Right atrium auricular region (tissue), 2 donors: Measurements from ENCODE around the gene SNX18. TPM values are rescaled to one million over a fixed set of nuclear protein-coding genes. Genes with fewer than 3 reads are reported as not detected.

ENCODE experiments used
- DNase-seq: peaks from one replicate; pipeline ENCODE4 v3.0.0-alpha.2; 2019; ENCODE audit warnings: low spot score
- H3K27ac ChIP-seq, 2 donors: fragments of 200-600 bp; sonication (generic); 1 replicate in 1 of 2; 2 replicates in 1 of 2; pipeline ENCODE4 v1.5.1; 2016 to 2019
- H3K27me3 ChIP-seq, 2 donors: fragments of 200-600 bp; sonication (generic); one replicate each; pipeline versions ENCODE4 v1.5.1 to v1.6.0; 2017 to 2019
- H3K36me3 ChIP-seq: fragments of 200-600 bp; sonication (generic); one replicate; pipeline ENCODE4 v1.5.1; 2016
- H3K4me1 ChIP-seq, 2 donors: fragments of 200-600 bp; sonication (generic); one replicate each; pipeline versions ENCODE4 v1.5.1 to v1.6.0; 2017 to 2019
- H3K4me3 ChIP-seq, 2 donors: fragments of 200-600 bp; sonication (generic); 1 replicate in 1 of 2; 2 replicates in 1 of 2; pipeline ENCODE4 v1.5.1; 2017 to 2019; ENCODE audit warnings: mild to moderate bottlenecking in 1 of 2, moderate library complexity in 1 of 2
- H3K9me3 ChIP-seq, 2 donors: fragments of 200-600 bp; sonication (generic); one replicate each; pipeline ENCODE4 v1.5.1; 2019
- CTCF ChIP-seq, 2 donors: fragments of 200-600 bp; sonication (generic); IDR thresholded peaks; one replicate each; pipeline ENCODE4 v1.5.1; 2019; ENCODE audit warnings: antibody characterized with exemption in 2 of 2
- total RNA-seq, 2 donors: library from RNA; depleted of rRNA; stranded (reverse); fragments of >200 nt; gene quantifications; one replicate each; pipeline ENCODE4 v1.1.0, GENCODE V29; 2016

SNX18 gene
- total RNA-seq, 2 donors from 2014 or later, result 15.8 to 22.2 TPM

DNA sequence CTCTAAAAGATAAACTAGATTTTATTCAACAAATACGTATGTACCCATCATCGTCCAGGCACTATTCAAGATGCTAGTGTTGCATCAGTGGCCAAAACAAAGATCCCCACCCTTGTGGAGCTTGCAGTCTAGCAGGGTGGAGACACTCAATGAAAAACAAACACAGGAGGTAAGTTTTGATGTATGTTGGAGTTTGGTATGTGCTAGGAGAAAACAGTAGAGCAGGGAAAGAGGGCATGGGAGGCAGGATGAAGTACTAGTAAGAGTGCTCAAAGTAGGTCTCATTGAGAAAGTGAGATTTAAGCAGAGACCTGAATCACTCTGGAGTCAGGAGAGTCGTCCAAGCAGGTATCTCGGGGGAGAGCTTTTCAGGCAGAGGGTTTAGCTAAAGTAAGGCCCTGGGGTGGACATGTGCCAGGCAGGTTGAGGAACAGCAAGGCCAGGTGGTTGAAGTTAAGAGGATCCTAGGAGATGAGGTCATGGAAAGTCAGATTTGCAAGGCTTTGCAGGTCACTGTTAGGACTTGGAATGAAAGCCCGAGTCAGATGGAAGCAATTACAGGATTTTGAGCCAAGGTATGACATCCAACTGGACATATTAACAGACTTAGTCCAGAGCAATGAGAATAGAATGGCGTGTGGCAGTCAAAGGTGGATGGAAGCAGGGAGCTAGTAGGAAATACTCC, 9.2 kb downstream of the SNX18 start:
- H3K4me1 ChIP-seq, result peaks cover 0 to 78% of the 10 kb centered on the region in 2 donors
- H3K9me3 ChIP-seq, result no peaks in the 10 kb centered on the region
- no peak for TF ChIP-seq CTCF (IDR thresholded peaks at IDR 0.05)
- no peak overlapping the region for H3K4me3 ChIP-seq
- no peak overlapping the region for H3K27ac ChIP-seq
- no peaks in the 10 kb centered on the region for H3K27me3 ChIP-seq
- H3K36me3 ChIP-seq, result no peaks in the 10 kb centered on the region
- no peak for DNase-seq

- no peak for TF ChIP-seq CTCF (IDR thresholded peaks at IDR 0.05)
- no peaks in the 10 kb centered on the region for H3K9me3 ChIP-seq
- no peaks in the 10 kb centered on the region for H3K27me3 ChIP-seq
- H3K36me3 ChIP-seq, result no peaks in the 10 kb centered on the region
- no peak overlapping the region for H3K4me3 ChIP-seq
- peak overlapping the region in 1 of 2 donors; percentile 23 for H3K27ac ChIP-seq
- peaks cover 0 to 67% of the 10 kb centered on the region in 2 donors for H3K4me1 ChIP-seq
- no peak for DNase-seq
Observed at GRCh38 chr5:54528633-54529209, 11.2 kb downstream of the SNX18 start.

DNA sequence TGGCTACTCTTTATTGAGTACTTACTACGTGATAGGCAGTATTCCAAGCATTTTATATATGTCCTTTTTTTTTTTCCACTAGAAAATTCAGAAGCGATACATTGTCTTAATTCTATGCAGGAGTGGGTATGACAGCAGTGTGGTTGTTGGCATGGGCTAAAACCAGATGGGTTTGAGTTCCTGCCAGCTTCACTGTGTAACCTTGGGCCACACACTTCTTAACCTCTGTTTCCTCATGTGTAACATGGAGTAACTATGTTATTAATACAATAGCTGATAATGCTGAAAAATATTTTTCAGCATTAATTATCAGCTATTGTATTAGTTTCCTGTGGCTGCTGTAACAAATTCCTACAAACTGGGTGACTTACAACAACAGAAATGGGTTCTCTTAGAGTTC, 12.0 kb downstream of the SNX18 start:
- DNase-seq, result no peak
- Histone ChIP-seq H3K4me1 (peaks cover 0 to 67% of the 10 kb centered on the region in 2 donors), H3K9me3 (no peaks in the 10 kb centered on the region), H3K36me3 (no peaks in the 10 kb centered on the region), H3K4me3 (no peak overlapping the region), H3K27me3 (no peaks in the 10 kb centered on the region), H3K27ac (no peak overlapping the region)
- TF ChIP-seq CTCF (IDR thresholded peaks at IDR 0.05), result no peak

GRCh38 chr5:54531546-54531945, 14.0 kb downstream of the SNX18 start:
- H3K27me3 ChIP-seq, result no peaks in the 10 kb centered on the region
- DNase-seq, result no peak
- H3K4me1 ChIP-seq, result peaks cover 0 to 65% of the 10 kb centered on the region in 2 donors
- no peak for TF ChIP-seq CTCF (IDR thresholded peaks at IDR 0.05)
- no peaks in the 10 kb centered on the region for H3K36me3 ChIP-seq
- no peaks in the 10 kb centered on the region for H3K9me3 ChIP-seq
- H3K4me3 ChIP-seq, result no peak overlapping the region
- no peak overlapping the region for H3K27ac ChIP-seq

DNA sequence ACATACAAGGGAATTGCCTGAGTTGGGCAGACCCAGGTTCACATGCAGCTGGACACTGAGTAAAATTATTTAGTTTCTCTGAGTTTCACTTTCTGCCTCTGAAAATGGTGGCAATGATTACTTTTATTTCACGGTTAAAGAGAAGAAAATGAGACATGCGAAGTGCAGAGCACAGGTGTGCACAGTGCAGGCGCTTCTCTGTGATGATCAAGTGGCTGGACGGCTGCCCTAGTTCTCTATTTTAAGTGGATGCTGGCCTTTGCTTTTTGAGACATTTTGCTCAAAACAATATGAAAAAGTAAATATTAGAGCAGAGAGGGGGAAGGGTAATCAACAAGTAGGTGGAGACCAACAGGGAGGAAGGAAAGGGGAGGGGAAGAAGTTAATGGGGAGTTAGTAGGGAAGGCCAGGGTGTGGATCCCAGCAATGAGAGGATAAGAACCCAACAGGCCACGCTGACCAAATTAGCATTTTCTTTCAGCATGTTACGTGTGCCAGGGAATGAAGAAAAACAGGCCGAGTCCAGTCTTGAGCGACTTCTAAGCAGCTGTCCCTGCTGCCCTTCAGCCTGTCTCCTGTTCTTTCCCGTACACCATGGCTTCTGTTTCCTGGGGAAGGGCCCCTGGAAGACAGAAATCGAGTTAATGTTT, 16.1 kb downstream of the SNX18 start:
- no peaks in the 10 kb centered on the region for H3K9me3 ChIP-seq
- no peaks in the 10 kb centered on the region for H3K27me3 ChIP-seq
- TF ChIP-seq CTCF (IDR thresholded peaks at IDR 0.05), result no peak
- peaks cover 0 to 46% of the 10 kb centered on the region in 2 donors for H3K4me1 ChIP-seq
- no peaks in the 10 kb centered on the region for H3K36me3 ChIP-seq
- H3K27ac ChIP-seq, result peak overlapping the region; percentile 58 to 66
- no peak overlapping the region for H3K4me3 ChIP-seq
- no peak for DNase-seq
